Chondrocyte (in vitro differentiated cells): ENCODE data around the gene CCNYL1. TPM values are rescaled to one million over a fixed set of nuclear protein-coding genes. Genes with fewer than 3 reads are reported as not detected.
A peak's percentile ranks its signal among the peaks of the same experiment; 100 is the strongest.
"Not testable (repeated sequence)": the region's sequence is repeated elsewhere in the genome, so short reads cannot be mapped to it uniquely, and the experiment has no call there.

Source experiments
- DNase-seq: peaks from one replicate; pipeline ENCODE4 v3.0.0; 2021; ENCODE audit warnings: mixed read lengths, low spot score
- H3K27ac Mint-ChIP-seq: one replicate; pipeline ENCODE4 v1.8.0; 2021; ENCODE audit warnings: mild to moderate bottlenecking, moderate library complexity, mixed read lengths; ENCODE audit not compliant: unreplicated experiment
- H3K27me3 Mint-ChIP-seq: 2 replicates; pipeline ENCODE4 v1.8.0; 2021; ENCODE audit warnings: low read depth, mixed read lengths
- H3K36me3 Mint-ChIP-seq: 2 replicates; pipeline ENCODE4 v1.8.0; 2021; ENCODE audit warnings: low read depth, mixed read lengths
- H3K4me1 Mint-ChIP-seq: 2 replicates; pipeline ENCODE4 v1.8.0; 2021; ENCODE audit warnings: low read depth, mild to moderate bottlenecking, mixed read lengths
- H3K4me3 Mint-ChIP-seq: one replicate; pipeline ENCODE4 v1.8.0; 2021; ENCODE audit warnings: mild to moderate bottlenecking, moderate library complexity, mixed read lengths; ENCODE audit not compliant: unreplicated experiment
- H3K9me3 Mint-ChIP-seq: 2 replicates; pipeline ENCODE4 v1.8.0; 2021; ENCODE audit warnings: low read depth, mixed read lengths
- CTCF ChIP-seq: fragments of 200-600 bp; sonication (generic); IDR thresholded peaks from 2 replicates; pipeline ENCODE4 v1.5.0; 2021; ENCODE audit warnings: antibody characterized with exemption, mild to moderate bottlenecking, moderate library complexity
- total RNA-seq: library from RNA; stranded (reverse); gene quantifications from 3 replicates; pipeline ENCODE4 v1.2.1, GENCODE V29; 2021

Gene CCNYL1
- total RNA-seq, 1 donor from 2014 or later, result 25.3 TPM

- peak; percentile 56 for TF ChIP-seq CTCF
- Mint-ChIP-seq H3K27ac (no peak overlapping the region), H3K4me1 (peaks cover 25% of the 10 kb centered on the region), H3K9me3 (no peaks in the 10 kb centered on the region), H3K36me3 (no peaks in the 10 kb centered on the region), H3K27me3 (no peaks in the 10 kb centered on the region), H3K4me3 (no peak overlapping the region)
- DNase-seq, result no peak
Observed at GRCh38 chr2:207692206-207693065, 19.0 kb upstream of the CCNYL1 start.

DNA sequence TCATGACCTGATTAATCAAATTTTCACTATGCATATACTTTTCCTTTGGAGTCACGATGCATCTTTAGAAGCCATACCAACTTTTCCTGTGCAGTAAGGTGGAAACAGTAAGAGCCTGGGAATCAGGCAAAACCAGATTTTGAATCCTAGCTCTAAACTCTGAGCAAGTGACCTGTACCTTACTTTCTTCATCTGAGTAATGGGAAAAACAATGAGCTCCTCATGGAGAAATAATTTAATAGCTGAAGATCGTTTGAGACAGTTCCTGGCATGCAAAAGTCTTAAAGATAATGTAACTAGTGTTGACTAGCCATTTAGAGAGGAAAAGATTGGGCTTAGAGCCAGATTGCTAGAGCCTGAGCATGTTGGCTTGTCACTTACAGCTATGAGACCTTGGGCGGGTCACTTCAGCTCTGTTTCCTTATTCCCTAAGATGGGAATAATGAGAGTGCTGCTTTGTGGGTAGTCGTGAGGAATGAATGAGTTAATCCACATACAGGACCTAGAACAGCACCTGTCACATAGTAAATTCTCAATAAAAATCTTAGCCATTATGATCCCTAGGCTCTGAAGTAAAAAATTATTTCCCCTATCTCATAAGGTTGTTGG, 17.7 kb upstream of the CCNYL1 start:
- Mint-ChIP-seq H3K36me3 (no peaks in the 10 kb centered on the region), H3K4me1 (peaks cover 27% of the 10 kb centered on the region), H3K4me3 (no peak overlapping the region), H3K27me3 (no peaks in the 10 kb centered on the region), H3K27ac (no peak overlapping the region), H3K9me3 (no peaks in the 10 kb centered on the region)
- no peak for DNase-seq
- TF ChIP-seq CTCF, result no peak

- Mint-ChIP-seq H3K36me3 (no peaks in the 10 kb centered on the region), H3K4me3 (no peak overlapping the region), H3K27me3 (no peaks in the 10 kb centered on the region), H3K4me1 (peaks cover 27% of the 10 kb centered on the region), H3K9me3 (no peaks in the 10 kb centered on the region), H3K27ac (peak overlapping the region; percentile 1)
- DNase-seq, result no peak
- no peak for TF ChIP-seq CTCF
Observed at GRCh38 chr2:207694811-207695281, 16.6 kb upstream of the CCNYL1 start.

DNA sequence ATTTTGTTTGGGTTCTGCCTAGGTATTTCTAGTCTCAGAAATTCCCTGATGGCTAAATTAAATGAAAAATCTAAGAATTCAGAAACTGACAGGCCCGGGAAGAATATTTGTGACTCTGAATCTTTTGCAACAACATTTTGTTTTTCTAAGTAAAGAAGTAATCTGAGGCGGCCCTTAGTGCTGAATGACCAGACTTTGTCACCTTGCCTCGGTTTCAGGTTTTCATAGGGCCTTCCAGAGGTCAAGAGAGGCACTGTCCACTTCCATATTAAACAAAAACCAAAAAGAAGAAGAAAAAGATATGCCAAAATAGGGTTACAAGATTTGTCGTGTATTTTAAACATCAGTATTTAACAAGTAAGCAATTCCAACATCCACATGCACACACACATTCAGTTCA, 16.1 kb upstream of the CCNYL1 start:
- no peak for TF ChIP-seq CTCF
- H3K4me1 Mint-ChIP-seq, result peaks cover 27% of the 10 kb centered on the region
- no peak for DNase-seq
- H3K27ac Mint-ChIP-seq, result no peak overlapping the region
- no peaks in the 10 kb centered on the region for H3K27me3 Mint-ChIP-seq
- H3K9me3 Mint-ChIP-seq, result no peaks in the 10 kb centered on the region
- H3K4me3 Mint-ChIP-seq, result no peak overlapping the region
- no peaks in the 10 kb centered on the region for H3K36me3 Mint-ChIP-seq

DNA sequence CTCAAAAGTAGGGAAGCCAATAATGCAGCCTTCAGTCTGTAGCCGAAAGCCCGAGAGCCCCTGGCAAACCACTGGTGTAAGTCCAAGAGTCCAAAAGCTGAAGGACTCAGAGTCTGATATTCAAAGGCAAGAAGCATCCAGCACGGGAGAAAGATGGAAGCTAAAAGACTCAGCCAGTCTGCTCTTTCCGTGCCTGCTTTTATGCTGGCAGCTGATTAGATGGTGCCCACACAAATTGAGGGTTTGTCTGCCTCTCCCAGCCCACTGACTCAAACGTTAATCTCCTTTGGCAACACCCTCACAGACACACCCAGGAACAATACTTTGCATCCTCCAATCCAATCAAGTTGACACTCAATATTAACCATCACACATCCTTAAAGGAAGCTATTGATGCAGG, 14.5 kb upstream of the CCNYL1 start:
- not testable (repeated sequence) for H3K36me3 Mint-ChIP-seq, H3K27me3 Mint-ChIP-seq, H3K9me3 Mint-ChIP-seq, H3K4me3 Mint-ChIP-seq, DNase-seq, H3K27ac Mint-ChIP-seq
- H3K4me1 Mint-ChIP-seq, result peaks cover 27% of the 10 kb centered on the region
